Ovary (tissue), 9 donors: ENCODE results near the gene ZNF223. TPM values are rescaled to one million over a fixed set of nuclear protein-coding genes. Genes with fewer than 3 reads are reported as not detected.
A peak's percentile ranks its signal among the peaks of the same experiment; 100 is the strongest.

ENCODE experiments used
- DNase-seq, 5 donors: peaks; one replicate each; pipeline ENCODE4 v3.0.0-alpha.2; 2019 to 2020
- H3K27ac ChIP-seq, 2 donors: fragments of 200-600 bp; one replicate each; pipeline versions ENCODE4 v1.5.1 to v1.8.0; 2019 to 2022
- H3K27me3 ChIP-seq: fragments of 200-600 bp; one replicate; pipeline ENCODE4 v1.8.0; 2022
- H3K36me3 ChIP-seq: fragments of 200-600 bp; sonication (generic); one replicate; pipeline ENCODE4 v1.5.1; 2019
- H3K4me1 ChIP-seq: one replicate; pipeline ENCODE4 v1.8.1; 2013; ENCODE audit warnings: mild to moderate bottlenecking, moderate library complexity; ENCODE audit not compliant: insufficient read depth
- H3K4me3 ChIP-seq: fragments of 200-600 bp; sonication (generic); one replicate; pipeline ENCODE4 v1.5.1; 2017
- H3K9me3 ChIP-seq, 2 donors: fragments of 200-600 bp in 1 of 2; sonication (generic) in 1 of 2; one replicate each; pipeline versions ENCODE4 v1.5.1 to v1.8.1; 2013 to 2019; ENCODE audit warnings: mild to moderate bottlenecking in 1 of 2, moderate library complexity in 1 of 2
- CTCF ChIP-seq, 3 donors: fragments of 450-650 bp in 2 of 3; fragments of 200-600 bp in 1 of 3; IDR thresholded peaks; one replicate each; pipeline versions ENCODE4 v1.5.1 to v1.8.0; 2016 to 2022; ENCODE audit warnings: antibody characterized with exemption in 3 of 3, mild to moderate bottlenecking in 1 of 3
- EP300 ChIP-seq: sonication (generic); formaldehyde crosslinking; IDR thresholded peaks from one replicate; pipeline ENCODE4 v1.6.1; 2017; ENCODE audit warnings: antibody characterized with exemption
- POLR2A ChIP-seq: fragments of 450-650 bp; IDR thresholded peaks from one replicate; pipeline ENCODE4 v1.6.1; 2017; ENCODE audit warnings: antibody characterized with exemption, mild to moderate bottlenecking, moderate library complexity
- WGBS, 3 donors: extraction: QIAGEN DNeasy Blood & Tissue Kit in 1 of 3; methylation state at CpG; one replicate each; pipeline versions ENCODE4 v1.1.5 to v1.1.7; 2013 to 2017; 5-methylcytosine and 5-hydroxymethylcytosine counted together
- intact Hi-C, 4 donors: fragments of 100-400 bp; cut with DNase I; formaldehyde crosslinking; loops; one replicate each; pipeline versions ENCODE4 v1.11.0 to v1.15.1; 2022 to 2023
- polyA plus RNA-seq, 2 donors: library from polyadenylated mRNA; stranded (reverse); fragments of 200-250 nt in 1 of 2; fragments of 350-450 nt in 1 of 2; fragmentation: Illumina TruSeq in 1 of 2; extraction: RNeasy Lipid Tissue Mini Kit (QIAGEN cat#74804) in 1 of 2; gene quantifications; one replicate each; pipeline ENCODE4 v1.2.3, GENCODE V29; 2013 to 2014
- total RNA-seq, 7 donors: library from RNA; depleted of rRNA in 2 of 7; stranded (reverse); fragments of >200 nt in 2 of 7; fragmentation: NEBNext Ultra II Directional in 3 of 7; extraction: Animal tissue kit (Norgen Biotek cat#: 25700) in 3 of 7; gene quantifications; one replicate each; pipeline versions ENCODE4 v1.1.0 to v1.2.4, GENCODE V29; 2016 to 2023
- donor health status: DM: no; HTN: no; CAD: no; lungs with moderate emphysema.
- donor health status: DM: no; HTN: no; CAD: no.
- donor health status: Bipolar disorder and iron deficiency.
- donor health status: DM: yes; HTN: yes; CAD: no.
- donor health status: DM: no; HTN: no; CAD: no.
- donor health status: DM: yes; HTN: yes; CAD: no.

ZNF223 gene
- total and polyA plus RNA-seq, 9 donors = 3.5 to 7.3 (median 4.7) TPM

- DNase-seq = no peak
- Histone ChIP-seq H3K4me1 (no peaks in the 10 kb centered on the region), H3K36me3 (peaks cover 2% of the 10 kb centered on the region), H3K27me3 (no peaks in the 10 kb centered on the region), H3K27ac (no peak overlapping the region), H3K4me3 (no peak overlapping the region), H3K9me3 (peaks cover 0 to 32% of the 10 kb centered on the region in 2 donors)
- intact Hi-C loops = no loop called here
- WGBS, 3 donors = 67 to 87% (median 79%) methylated on average over 3 of the region's 3 CpGs
- TF ChIP-seq EP300 = no peak
- TF ChIP-seq CTCF (IDR thresholded peaks at IDR 0.05) = no peak
- TF ChIP-seq POLR2A = no peak
Observed at GRCh38 chr19:44066305-44066704, 14.5 kb downstream of the ZNF223 start.

- intact Hi-C loops = no loop called here
- WGBS, 3 donors = 84 to 100% (median 97%) methylated on average over 1 of the region's 1 CpG
Observed at GRCh38 chr19:44069415-44069814, 17.6 kb downstream of the ZNF223 start.

GRCh38 chr19:44071824-44072542, 20.1 kb downstream of the ZNF223 start, which contains the start of gene ZNF284:
Gene ZNF284 (plus strand): TSS chr19:44072159. CDS start chr19:44076390, 4,231 bp downstream.
- Histone ChIP-seq H3K4me1 (no peaks in the 10 kb centered on the region), H3K36me3 (no peaks in the 10 kb centered on the region), H3K9me3 (peaks cover 0 to 6% of the 10 kb centered on the region in 2 donors), H3K4me3 (peak within 1 kb of the TSS; percentile 63), H3K27me3 (no peaks in the 10 kb centered on the region), H3K27ac (no peak within 1 kb of the TSS)
- peak; percentile 79 to 86 (median 82) for DNase-seq
- whole genome bisulfite sequencing, 3 donors = 0% methylated on average over 40 of the region's 40 CpGs
- TF ChIP-seq EP300 = no peak
- TF ChIP-seq CTCF (IDR thresholded peaks at IDR 0.05) = no peak
- no peak for TF ChIP-seq POLR2A
- intact Hi-C loops = no loop called here

More at GRCh38 chr19:44069415-44069814, 17.6 kb downstream of the ZNF223 start:
- peaks cover 0 to 22% of the 10 kb centered on the region in 2 donors for H3K9me3 ChIP-seq
- no peaks in the 10 kb centered on the region for H3K4me1 ChIP-seq
- H3K27me3 ChIP-seq = no peaks in the 10 kb centered on the region
- no peak overlapping the region for H3K27ac ChIP-seq
- no peak for TF ChIP-seq EP300
- no peak for TF ChIP-seq POLR2A
- TF ChIP-seq CTCF (IDR thresholded peaks at IDR 0.05) = no peak
- no peak overlapping the region for H3K4me3 ChIP-seq
- peaks cover 2% of the 10 kb centered on the region for H3K36me3 ChIP-seq
- DNase-seq = no peak

DNA sequence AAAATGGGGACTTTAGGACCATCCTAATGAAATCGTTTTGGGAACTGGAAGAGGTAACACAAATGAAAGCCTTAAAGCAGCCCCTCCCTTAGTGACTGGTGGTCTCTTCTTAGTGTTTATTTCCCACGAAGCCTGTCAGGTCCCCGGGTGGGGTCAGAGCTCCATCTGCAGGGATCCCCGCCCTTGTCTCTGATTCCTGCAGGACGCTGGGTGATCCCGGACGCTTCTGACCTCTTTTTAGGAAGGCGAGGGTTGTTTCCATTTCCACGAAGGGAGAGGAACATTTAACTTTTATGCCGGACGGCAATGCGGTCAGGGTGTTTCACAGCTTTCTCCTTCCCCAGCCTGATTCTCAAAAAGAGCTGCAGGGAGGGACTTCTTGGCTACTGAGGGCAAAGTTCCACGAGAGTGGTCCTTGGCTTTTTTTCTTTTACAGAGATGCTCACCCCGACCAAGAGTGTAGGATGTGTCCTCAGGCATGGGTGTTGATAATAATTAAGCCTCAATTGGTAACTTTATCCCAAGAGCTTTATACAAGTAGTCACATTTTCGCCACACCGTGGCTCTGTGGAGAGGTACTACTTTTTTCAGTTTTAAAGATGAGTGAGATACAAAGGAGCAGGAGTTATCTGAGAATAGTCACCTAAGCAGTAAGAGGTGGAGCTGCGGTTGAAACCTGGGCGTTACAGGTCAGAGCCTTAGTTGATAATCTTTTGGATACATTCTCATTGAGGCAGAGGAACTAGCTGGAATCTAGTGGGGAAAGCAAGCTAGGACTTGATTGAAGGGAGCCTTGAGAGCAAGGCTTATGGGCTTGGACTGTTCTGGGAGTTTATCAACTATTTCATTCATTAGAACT, 20.9 kb downstream of the ZNF223 start:
- no peaks in the 10 kb centered on the region for H3K9me3 ChIP-seq
- H3K27me3 ChIP-seq = no peaks in the 10 kb centered on the region
- no peak for TF ChIP-seq POLR2A
- no peak for TF ChIP-seq EP300
- no peak for TF ChIP-seq CTCF (IDR thresholded peaks at IDR 0.05)
- H3K27ac ChIP-seq = no peak overlapping the region
- H3K36me3 ChIP-seq = no peaks in the 10 kb centered on the region
- intact Hi-C loops = no loop called here
- no peaks in the 10 kb centered on the region for H3K4me1 ChIP-seq
- H3K4me3 ChIP-seq = peak overlapping the region; percentile 63
- 16 to 24% (median 22%) methylated on average over 18 of the region's 18 CpGs for WGBS, 3 donors
- no peak for DNase-seq
